ENCODE results near the gene PTPRCAP.

PTPRCAP gene

GRCh38 chr11:67465189-67465510, 27.7 kb upstream of the PTPRCAP start:
- no peak for DNase-seq (ENCODE audit: low spot score)

- DNase-seq (ENCODE audit: low spot score): peak; percentile 96
These were observed 27.1 kb upstream of the PTPRCAP start for GRCh38 chr11:67464411-67465188.

DNA sequence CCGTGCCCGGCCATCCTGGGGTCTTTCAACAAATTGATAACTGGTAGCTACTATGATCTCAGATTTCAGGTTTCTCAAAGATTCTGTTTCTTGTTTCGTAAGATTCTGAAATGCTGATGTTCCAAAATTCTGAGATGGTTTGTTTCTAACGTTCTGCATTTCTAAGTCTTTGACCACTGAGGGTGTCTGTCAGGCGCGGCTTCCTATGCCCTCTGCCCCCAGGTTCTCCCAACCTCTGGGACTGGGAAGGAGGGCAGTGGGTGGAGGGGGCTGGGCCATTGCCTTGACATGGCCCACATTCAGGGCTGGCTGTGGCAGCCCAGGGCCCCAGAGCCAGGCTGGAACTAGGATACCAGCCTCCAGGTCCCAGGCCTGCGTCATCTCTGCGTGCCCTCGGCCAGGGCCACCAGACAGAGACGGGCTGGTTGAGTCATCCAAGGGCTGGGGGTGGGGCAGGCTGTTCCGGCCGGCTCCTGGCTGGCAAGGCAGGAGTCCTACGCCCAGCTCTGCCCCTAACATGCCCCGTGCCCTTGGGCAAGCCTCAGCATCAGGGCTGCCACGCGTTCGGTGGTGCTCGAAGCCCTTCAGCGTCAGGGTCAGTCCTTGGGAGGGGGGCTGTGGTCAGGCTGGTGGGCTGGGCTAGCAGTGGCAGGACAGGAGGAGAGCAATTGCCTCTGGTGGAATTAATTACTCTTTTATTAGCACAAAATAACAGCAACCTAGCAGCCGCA, 26.4 kb upstream of the PTPRCAP start:
- no peak for DNase-seq (ENCODE audit: low spot score)

- no peak for DNase-seq (ENCODE audit: low spot score)
These were observed 25.7 kb upstream of the PTPRCAP start for GRCh38 chr11:67463186-67463585.

DNA sequence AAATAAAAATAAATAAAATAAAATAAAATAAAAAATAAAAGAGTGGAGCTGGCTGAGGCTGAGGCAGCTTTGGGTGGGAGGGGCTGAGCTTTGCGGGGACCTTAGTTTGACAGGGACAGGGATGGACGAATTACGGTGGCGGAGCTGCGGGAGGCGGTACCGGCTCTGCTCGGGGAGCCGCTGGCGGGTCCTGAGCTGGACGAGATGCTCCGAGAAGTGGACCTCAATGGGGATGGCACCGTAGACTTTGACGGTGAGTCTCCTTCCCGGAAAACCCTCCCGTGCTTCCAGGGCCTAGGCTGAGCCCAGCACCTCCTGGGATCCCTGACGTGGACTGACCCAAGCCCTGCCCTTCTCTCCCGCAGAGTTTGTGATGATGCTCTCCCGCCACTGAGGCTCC, 20.8 kb upstream of the PTPRCAP start:
- DNase-seq (ENCODE audit: low spot score): no peak

DNA sequence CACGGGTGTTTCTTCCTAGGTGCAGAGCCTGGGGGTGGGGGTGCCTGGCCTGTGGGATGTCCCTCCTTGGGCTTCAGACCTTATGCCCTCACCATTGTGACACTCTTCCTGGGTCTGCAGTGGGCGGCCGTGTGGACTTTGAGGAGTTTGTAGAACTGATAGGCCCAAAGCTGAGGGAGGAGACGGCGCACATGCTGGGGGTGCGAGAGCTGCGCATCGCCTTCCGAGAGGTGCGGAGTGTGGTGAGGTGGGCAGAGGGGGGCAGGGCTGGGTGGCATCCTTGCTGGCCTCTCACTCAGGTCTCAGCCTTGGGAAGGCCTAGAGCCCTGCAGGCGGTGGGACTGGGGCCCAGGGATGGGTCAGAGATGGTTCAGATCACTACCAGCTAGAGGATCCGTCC, 20.0 kb upstream of the PTPRCAP start:
- no peak for DNase-seq (ENCODE audit: low spot score)

GRCh38 chr11:67456068-67456705, 18.7 kb upstream of the PTPRCAP start:
- DNase-seq (ENCODE audit: low spot score): no peak

DNA sequence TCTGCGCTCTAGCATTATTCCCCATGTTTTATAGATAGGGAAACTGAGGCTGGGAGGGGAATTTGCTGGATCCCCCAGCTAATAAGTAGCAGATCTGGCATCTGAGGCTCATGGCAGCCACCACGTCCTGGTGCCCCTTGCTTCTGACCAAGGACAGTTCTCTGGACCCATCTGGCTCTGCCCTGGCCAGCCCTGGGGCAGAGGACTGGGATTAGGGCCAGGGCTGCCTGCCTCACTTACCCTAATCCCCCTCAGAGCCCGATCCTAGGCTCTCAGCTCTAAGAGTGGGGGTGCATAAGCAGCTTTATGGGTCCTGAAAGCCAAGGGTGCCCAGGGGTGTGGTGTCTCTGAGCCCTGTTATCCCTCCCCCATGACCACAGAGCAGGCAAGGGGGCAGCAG, 17.6 kb upstream of the PTPRCAP start, which contains the start of gene CABP4:
TSS of gene CABP4 (plus strand) at position 301 of the 400 bp plus-strand sequence. CDS start at position 371, 70 bp downstream.
- no peak for DNase-seq (ENCODE audit: low spot score)

DNA sequence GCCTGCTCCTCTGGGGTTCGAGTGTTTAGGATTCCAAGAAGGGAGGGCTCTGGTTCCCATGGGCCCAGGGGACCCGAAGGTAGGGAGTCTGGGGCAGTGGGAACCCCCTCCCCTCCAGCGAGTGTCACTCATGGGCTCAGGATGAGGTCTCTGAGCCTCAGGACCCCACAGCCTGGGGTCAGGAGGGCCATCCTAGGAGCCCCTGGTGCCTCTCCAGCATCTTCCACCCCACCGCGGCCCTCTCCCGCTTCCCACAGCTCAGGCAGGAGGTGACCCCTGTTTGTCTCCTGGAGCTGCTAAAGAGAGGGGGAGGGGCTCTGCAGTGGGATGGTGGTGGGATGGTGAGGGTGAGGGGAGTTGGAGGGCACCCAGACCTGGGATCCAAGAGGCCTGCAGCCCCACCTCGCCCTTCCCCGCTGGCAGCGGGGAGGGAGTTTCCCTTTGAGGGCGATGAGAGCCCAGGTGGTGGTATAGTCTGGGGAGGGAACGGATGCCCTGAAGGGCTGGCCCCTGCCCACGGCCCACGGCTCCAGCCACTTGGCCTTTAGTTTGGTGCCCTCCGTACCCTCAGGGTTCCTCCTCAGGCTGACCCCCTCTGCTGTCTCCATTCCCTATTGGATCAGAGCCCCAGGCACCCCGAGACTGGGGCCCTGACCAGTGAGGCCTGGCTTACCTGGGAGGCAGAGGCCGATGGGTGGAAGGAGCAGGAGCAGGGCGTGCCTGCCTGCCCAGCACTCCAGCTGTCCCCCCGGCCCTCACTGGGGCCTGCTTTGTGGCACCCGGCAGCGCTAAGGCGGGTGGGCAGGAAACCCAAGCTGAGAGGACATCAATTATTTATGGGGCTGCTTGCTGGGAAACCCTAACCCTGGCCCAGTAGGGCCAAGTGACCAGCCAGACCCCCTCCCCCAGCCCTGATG, 16.6 kb upstream of the PTPRCAP start:
- DNase-seq (ENCODE audit: low spot score): no peak

- DNase-seq (ENCODE audit: low spot score): no peak
These were observed 14.9 kb upstream of the PTPRCAP start, which contains the start of gene GPR152 for GRCh38 chr11:67452141-67452952. GPR152 (minus strand) TSS chr11:67452729; CDS start chr11:67452724, 5 bp downstream.

DNA sequence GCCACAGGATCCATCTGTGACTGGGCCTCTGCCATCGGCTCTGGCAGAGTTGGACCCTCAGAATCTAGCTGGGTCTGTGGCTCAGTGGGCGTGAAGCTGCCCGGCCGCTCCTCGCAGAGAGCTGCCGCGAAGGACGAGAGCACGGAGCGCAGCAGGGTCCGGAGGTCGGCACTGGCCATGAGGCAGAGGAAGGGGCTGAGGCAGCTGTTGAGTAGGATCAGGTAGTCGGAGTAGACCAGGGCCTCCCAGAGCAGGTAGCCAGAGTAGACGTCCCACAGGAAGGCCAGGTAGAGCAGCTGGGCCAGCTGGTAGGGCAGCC, 14.1 kb upstream of the PTPRCAP start:
- no peak for DNase-seq (ENCODE audit: low spot score)

DNA sequence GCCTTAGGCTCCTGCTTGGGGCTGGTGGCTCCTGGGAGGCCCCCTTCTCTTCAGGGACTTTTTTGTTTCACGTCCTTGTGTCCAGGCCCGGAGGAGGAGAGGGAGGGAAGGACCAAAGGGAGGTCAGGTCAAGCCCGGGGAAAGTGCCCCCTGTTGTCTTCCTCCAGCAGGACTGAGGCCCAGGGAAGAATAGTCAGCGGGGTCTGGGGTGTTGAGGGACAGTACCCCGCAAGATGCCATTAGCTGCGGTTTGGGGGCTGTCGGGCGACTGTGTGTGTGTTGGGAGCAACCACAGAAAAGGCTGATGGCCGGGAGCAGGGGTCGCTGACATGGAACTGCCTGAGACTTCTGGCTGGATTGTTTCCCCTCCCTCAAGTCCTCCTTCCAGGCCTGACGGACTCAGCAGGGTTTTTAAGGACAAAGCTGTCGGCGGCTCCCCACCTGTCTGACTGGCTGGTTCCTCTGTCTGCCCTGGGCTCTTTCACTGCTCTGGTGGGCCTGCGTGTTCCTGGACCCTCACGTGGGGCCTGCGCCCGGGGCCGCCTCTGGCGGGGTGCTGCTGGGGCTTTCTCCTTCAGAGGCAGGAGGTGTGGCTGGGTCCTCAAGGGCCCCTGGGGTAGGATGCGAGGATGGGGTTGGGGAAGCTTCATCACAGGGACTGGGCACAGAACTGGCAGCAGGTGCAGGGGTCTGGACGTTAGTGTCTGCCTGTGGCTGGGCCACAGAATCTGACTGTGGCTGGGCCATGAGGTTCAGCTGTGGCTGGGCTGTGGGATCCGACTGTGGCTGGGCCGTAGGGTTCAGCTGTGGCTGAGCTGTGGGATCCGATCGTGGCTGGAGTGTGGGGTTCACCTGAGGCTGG, 13.5 kb upstream of the PTPRCAP start:
- no peak for DNase-seq (ENCODE audit: low spot score)

DNA sequence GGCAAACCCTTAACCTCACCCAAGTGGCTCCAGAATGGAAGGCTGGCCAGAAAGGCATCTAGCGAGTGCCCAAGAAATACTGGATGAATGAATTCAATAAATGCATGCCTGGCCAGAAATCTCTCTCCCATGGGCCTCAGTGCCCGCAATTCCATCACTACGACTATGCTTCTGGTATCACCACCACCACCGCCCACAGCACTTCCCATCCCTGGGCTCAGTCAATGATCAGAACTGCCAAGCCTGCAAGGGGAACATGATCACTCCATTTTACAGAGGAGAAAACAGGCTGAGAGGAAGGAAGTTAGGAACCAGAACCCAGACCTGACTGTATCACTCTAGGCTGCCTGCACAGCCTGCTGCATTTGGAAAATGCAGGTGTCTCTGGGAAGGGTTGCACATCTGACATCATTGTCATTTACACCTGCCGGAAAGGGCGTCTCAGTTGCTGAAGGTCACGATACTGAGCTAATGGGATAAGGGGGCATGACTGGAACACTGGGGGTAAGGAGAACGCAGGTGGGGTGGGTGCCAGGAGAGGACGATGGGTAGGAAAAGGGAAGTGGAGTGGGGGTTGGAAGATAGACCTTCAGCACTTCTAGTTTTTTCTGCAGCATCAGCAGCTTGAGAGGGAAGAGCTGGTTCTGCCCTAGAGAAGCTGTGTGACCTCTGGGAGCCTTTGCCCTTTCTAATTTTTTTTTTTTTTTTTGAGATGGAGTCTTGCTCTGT, 11.8 kb upstream of the PTPRCAP start:
- DNase-seq (ENCODE audit: low spot score): no peak

DNA sequence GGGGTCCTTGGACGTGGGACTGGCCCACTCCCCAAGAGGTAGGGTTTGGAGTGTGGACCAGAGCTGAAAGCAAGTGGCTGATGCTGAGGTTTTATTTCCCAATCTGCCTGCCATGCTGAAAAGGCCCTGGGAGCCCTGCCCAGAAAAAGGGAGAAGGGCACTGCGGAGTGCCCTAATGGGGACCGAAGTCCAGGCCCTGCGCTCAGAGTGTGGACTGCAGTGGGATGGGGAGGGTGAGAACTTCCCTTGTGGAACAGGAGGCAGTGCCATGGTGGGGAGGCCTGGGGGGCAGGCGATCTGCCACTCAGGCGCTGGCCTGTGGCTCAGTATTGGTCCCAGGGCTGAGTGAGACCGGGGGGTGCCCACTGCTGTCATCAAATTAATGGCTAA, 10.7 kb upstream of the PTPRCAP start:
- no peak for DNase-seq (ENCODE audit: low spot score)

- no peak for DNase-seq (ENCODE audit: low spot score)
These were observed 8.0 kb upstream of the PTPRCAP start for GRCh38 chr11:67445515-67445914.

- DNase-seq (ENCODE audit: low spot score): no peak
These were observed 5.3 kb upstream of the PTPRCAP start for GRCh38 chr11:67442504-67443404.

GRCh38 chr11:67441731-67442351, 4.4 kb upstream of the PTPRCAP start:
- DNase-seq (ENCODE audit: low spot score): no peak

GRCh38 chr11:67441098-67441563, 3.6 kb upstream of the PTPRCAP start:
- DNase-seq (ENCODE audit: low spot score): no peak

Measured in activated CD4-positive, alpha-beta T cell treated with anti-CD3 and anti-CD28 coated beads, Interleukin-2, Interleukin-4, amounts not matched to agents 100 ng/mL and 50 ng/mL, durations not matched to agents 16 hours and 8 hours (primary cell).